HTERT RPE-1 (cell line): ENCODE measurements around the gene RTTN.
"Not testable (repeated sequence)": the region's sequence is repeated elsewhere in the genome, so short reads cannot be mapped to it uniquely, and the experiment has no call there.

Experiments used
- in situ Hi-C: fragments of 300-500 bp; cut with MboI; formaldehyde crosslinking; loops from 4 replicates; pipeline ENCODE4 v1.14.3; 2020; ENCODE audit warnings: low sequenced_read_pairs

The RTTN gene

GRCh38 chr18:70154591-70155194 is 50.8 kb downstream of the RTTN start:
- in situ Hi-C loops = no loop called here

GRCh38 chr18:70151614-70152013 is 53.9 kb downstream of the RTTN start:
- in situ Hi-C loops = no loop called here

GRCh38 chr18:70149616-70150301 is 55.7 kb downstream of the RTTN start:
- in situ Hi-C loops = no loop called here

GRCh38 chr18:70149156-70149555 is 56.3 kb downstream of the RTTN start:
- in situ Hi-C loops = no loop called here

- in situ Hi-C loops = no loop called here
Observed at GRCh38 chr18:70148039-70148938, 57.2 kb downstream of the RTTN start.

- in situ Hi-C loops = no loop called here
Observed at GRCh38 chr18:70146174-70146573, 59.3 kb downstream of the RTTN start.

GRCh38 chr18:70142001-70142400 is 63.5 kb downstream of the RTTN start:
- in situ Hi-C loops = no loop called here

GRCh38 chr18:70139138-70139537 is 66.3 kb downstream of the RTTN start:
- in situ Hi-C loops = no loop called here

- in situ Hi-C loops = no loop called here
Observed at GRCh38 chr18:70135604-70136003, 69.9 kb downstream of the RTTN start.

- in situ Hi-C loops = no loop called here
Observed at GRCh38 chr18:70132999-70133398, 72.5 kb downstream of the RTTN start.

- in situ Hi-C loops = no loop called here
Observed at GRCh38 chr18:70128271-70128670, 77.2 kb downstream of the RTTN start.

GRCh38 chr18:70127359-70127758 is 78.1 kb downstream of the RTTN start:
- in situ Hi-C loops = no loop called here

- in situ Hi-C loops = no loop called here
Observed at GRCh38 chr18:70126832-70127231, 78.7 kb downstream of the RTTN start.

- in situ Hi-C loops = no loop called here
Observed at GRCh38 chr18:70124139-70124538, 81.3 kb downstream of the RTTN start.

GRCh38 chr18:70121842-70122241 is 83.6 kb downstream of the RTTN start:
- in situ Hi-C loops = no loop called here

- in situ Hi-C loops = no loop called here
Observed at GRCh38 chr18:70116949-70117348, 88.5 kb downstream of the RTTN start.

GRCh38 chr18:70113511-70113910 is 92.0 kb downstream of the RTTN start:
- in situ Hi-C loops = no loop called here

GRCh38 chr18:70110678-70111077 is 94.8 kb downstream of the RTTN start:
- in situ Hi-C loops = no loop called here

GRCh38 chr18:70107091-70107490 is 98.4 kb downstream of the RTTN start:
- in situ Hi-C loops = no loop called here

GRCh38 chr18:70102854-70103253 is 102.6 kb downstream of the RTTN start:
- in situ Hi-C loops = not testable (repeated sequence)

- in situ Hi-C loops = no loop called here
Observed at GRCh38 chr18:70089858-70090257, 115.6 kb downstream of the RTTN start.

GRCh38 chr18:70086085-70086484 is 119.4 kb downstream of the RTTN start:
- in situ Hi-C loops = no loop called here
